A673 (cell line): ENCODE data around the gene DRD4. TPM values are rescaled to one million over a fixed set of nuclear protein-coding genes. Genes with fewer than 3 reads are reported as not detected.

Experiments used
- BruUV-seq: library from RNA; stranded (reverse); fragments of 400-500 nt; replicated peaks from 2 replicates; lab custom pipeline; 2021; lab: Mats Ljungman, UMichigan
- CTCF ChIA-PET: fragments of 300-600 bp; sonication (Branson Sonifier 250); formaldehyde crosslinking; loops from one replicate; lab custom pipeline; 2022; ENCODE audit warnings: antibody characterized with exemption; lab: Charles Lee
- POLR2A ChIA-PET: fragments of 300-600 bp; sonication (Branson Sonifier 250); formaldehyde crosslinking; loops from one replicate; lab custom pipeline; 2022; ENCODE audit warnings: antibody characterized with exemption; ENCODE audit not compliant: low non-redundant PET; lab: Charles Lee
- DNase-seq: peaks from one replicate; pipeline ENCODE4 v3.0.0-alpha.2; 2015; ENCODE audit warnings: low spot score
- H3K27ac ChIP-seq: fragments of 200-600 bp; sonication (generic); 2 replicates; pipeline ENCODE4 v1.5.1; 2016; ENCODE audit warnings: mixed run types, low read depth, mild to moderate bottlenecking, mixed read lengths, antibody characterized with exemption, low read length; ENCODE audit not compliant: poor library complexity, severe bottlenecking
- H3K27me3 ChIP-seq: fragments of 200-600 bp; sonication (generic); replicated peaks from 2 replicates; pipeline ENCODE4 v1.6.1; 2017; ENCODE audit warnings: mixed run types, low read depth, mild to moderate bottlenecking, mixed read lengths, antibody characterized with exemption, low read length; ENCODE audit not compliant: insufficient read depth, poor library complexity
- H3K36me3 ChIP-seq: fragments of 200-600 bp; sonication (generic); 2 replicates; pipeline ENCODE4 v1.6.1; 2016; ENCODE audit warnings: mixed run types, mild to moderate bottlenecking, mixed read lengths, antibody characterized with exemption, low read length; ENCODE audit not compliant: insufficient read depth, poor library complexity, severe bottlenecking
- H3K4me1 ChIP-seq: fragments of 200-600 bp; sonication (generic); 2 replicates; pipeline ENCODE4 v1.6.1; 2017; ENCODE audit warnings: mixed run types, mild to moderate bottlenecking, mixed read lengths, antibody characterized with exemption, low read length; ENCODE audit not compliant: insufficient read depth, poor library complexity, severe bottlenecking
- H3K4me3 ChIP-seq: fragments of 200-600 bp; sonication (generic); 2 replicates; pipeline ENCODE4 v1.5.1; 2016; ENCODE audit warnings: low read depth, mixed run types, mild to moderate bottlenecking, mixed read lengths, low read length; ENCODE audit not compliant: poor library complexity, severe bottlenecking
- H3K9me3 ChIP-seq: fragments of 200-600 bp; sonication (generic); 2 replicates; pipeline ENCODE4 v1.6.1; 2016; ENCODE audit warnings: mixed run types, low read depth, mild to moderate bottlenecking, mixed read lengths, antibody characterized with exemption, low read length; ENCODE audit not compliant: poor library complexity, severe bottlenecking
- EZH2 ChIP-seq: fragments of 200-600 bp; sonication (generic); IDR thresholded peaks from 2 replicates; pipeline ENCODE4 v1.6.1; 2017; ENCODE audit warnings: borderline replicate concordance, low read depth, mild to moderate bottlenecking, mixed read lengths, antibody characterized with exemption, low read length; ENCODE audit not compliant: poor library complexity, severe bottlenecking
- intact Hi-C: fragments of 100-400 bp; cut with micrococcal nuclease; formaldehyde crosslinking; loops from one replicate; pipeline ENCODE4 v1.10.0; 2022; ENCODE audit not compliant: unreplicated experiment
- total RNA-seq: library from RNA; stranded (reverse); gene quantifications from 2 replicates; pipeline ENCODE4 v1.2.3, GENCODE V29; 2021
- TF ChIP-seq, protein P1 (sequence below): fragments of 300-800, 200-600 bp; sonication (generic); conservative IDR thresholded peaks from 2 replicates; pipeline ENCODE4 v1.5.1; 2017; ENCODE audit warnings: low read depth, mild to moderate bottlenecking, antibody characterized with exemption, low read length, moderate library complexity, mixed read lengths

DRD4 gene
- total RNA-seq, 1 experiment from 2014 or later = 3.0 TPM

DNA sequence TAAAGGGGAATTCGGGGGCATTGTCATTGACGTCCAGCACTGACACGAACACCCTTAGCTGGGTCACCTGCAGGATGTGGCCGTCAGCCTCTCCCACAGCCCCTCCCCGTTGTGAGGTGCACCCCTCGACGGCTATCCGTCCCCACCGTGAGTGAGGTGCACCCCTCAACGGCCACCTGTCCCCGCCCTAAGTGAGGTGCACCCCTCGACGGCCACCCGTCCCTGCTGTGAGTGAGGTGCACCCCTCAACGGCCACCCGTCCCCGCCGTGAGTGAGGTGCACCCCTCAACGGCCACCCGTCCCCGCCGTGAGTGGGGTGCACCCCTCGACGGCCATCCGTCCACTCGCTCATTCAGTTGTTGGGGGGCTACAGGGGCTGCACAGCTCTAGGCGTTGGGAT is 15.2 kb upstream of the DRD4 start:
- Histone ChIP-seq H3K27me3 (no peaks in the 10 kb centered on the region), H3K4me1 (no peaks in the 10 kb centered on the region), H3K36me3 (no peaks in the 10 kb centered on the region), H3K4me3 (no peak overlapping the region), H3K27ac (no peak overlapping the region), H3K9me3 (no peaks in the 10 kb centered on the region)
- intact Hi-C loops = no loop called here
- CTCF ChIA-PET = no interaction called here
- TF ChIP-seq, protein P1, sequence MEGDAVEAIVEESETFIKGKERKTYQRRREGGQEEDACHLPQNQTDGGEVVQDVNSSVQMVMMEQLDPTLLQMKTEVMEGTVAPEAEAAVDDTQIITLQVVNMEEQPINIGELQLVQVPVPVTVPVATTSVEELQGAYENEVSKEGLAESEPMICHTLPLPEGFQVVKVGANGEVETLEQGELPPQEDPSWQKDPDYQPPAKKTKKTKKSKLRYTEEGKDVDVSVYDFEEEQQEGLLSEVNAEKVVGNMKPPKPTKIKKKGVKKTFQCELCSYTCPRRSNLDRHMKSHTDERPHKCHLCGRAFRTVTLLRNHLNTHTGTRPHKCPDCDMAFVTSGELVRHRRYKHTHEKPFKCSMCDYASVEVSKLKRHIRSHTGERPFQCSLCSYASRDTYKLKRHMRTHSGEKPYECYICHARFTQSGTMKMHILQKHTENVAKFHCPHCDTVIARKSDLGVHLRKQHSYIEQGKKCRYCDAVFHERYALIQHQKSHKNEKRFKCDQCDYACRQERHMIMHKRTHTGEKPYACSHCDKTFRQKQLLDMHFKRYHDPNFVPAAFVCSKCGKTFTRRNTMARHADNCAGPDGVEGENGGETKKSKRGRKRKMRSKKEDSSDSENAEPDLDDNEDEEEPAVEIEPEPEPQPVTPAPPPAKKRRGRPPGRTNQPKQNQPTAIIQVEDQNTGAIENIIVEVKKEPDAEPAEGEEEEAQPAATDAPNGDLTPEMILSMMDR = no peak
- TF ChIP-seq EZH2 = no peak
- POLR2A ChIA-PET = no interaction called here
- DNase-seq = no peak
- BruUV-seq = no TSS peak

DNA sequence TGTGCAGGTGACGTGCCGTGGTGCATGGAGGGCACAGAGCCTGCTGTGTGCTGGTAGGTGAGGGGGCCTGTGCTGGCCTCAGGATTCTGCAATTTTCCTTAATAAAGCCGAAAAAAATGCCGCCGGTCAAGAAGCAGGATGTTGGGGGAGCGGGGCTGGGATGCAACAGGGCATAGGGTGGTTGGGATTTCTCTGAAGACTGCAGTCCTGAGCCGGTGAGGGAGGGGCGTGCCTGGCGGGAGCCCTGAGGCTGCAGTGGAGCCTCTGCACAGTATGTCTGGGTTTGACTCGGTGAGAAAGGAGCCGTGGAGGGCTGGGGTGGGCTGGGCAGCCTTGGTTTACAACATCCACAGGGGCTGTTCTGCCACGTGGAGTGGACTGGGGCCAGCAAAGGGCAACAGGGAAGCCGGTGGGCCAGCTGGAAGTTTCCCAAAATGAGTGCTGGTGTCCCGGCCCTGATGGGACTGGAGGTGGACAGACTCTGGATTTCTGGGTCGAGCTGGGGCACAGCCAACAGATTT is 13.7 kb upstream of the DRD4 start:
- Histone ChIP-seq H3K27ac (no peak overlapping the region), H3K4me1 (peaks cover 3% of the 10 kb centered on the region), H3K36me3 (no peaks in the 10 kb centered on the region), H3K27me3 (no peaks in the 10 kb centered on the region), H3K9me3 (no peaks in the 10 kb centered on the region), H3K4me3 (no peak overlapping the region)
- TF ChIP-seq EZH2 = no peak
- TF ChIP-seq, protein P1 = no peak
- intact Hi-C loops = no loop called here
- ChIA-PET CTCF (no interaction called here), POLR2A (no interaction called here)
- BruUV-seq = no TSS peak
- DNase-seq = no peak

DNA sequence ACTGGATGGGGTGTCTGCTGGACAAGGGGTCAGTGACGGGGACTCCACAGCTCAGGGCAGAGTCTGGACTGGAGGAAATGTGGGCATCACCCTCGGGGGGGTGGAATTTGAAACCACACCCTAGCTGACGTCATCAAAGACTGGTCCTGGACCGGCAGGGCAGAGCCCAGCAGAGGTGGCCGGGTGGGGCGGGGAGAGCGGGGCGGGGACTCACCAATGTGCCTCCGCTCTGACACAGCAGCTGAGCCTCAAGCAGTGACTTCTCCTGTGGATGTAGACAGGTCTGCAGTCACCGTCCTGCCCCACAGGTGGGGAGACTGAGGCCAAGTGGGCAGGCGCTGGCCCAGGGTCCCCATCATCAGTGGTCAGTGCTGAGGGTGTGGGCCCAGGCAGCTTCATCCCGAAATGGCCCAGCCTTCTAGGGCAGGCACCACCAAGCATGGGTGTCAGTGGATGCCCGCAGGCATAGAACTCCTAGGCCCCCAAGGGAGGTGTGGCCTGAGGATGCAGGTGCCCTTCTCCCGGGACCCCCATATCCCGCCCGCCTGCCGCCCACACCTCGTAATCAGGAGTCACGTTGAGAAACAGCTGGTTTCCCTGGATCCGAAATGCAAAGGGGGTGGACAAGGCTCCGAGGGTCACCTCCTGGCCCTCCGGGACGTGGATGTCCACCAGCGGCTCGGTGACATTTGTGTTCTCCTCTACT is 12.9 kb upstream of the DRD4 start:
- ChIA-PET POLR2A (no interaction called here), CTCF (no interaction called here)
- peaks cover 10% of the 10 kb centered on the region for H3K4me1 ChIP-seq
- H3K27me3 ChIP-seq = no peaks in the 10 kb centered on the region
- DNase-seq = no peak
- no peaks in the 10 kb centered on the region for H3K9me3 ChIP-seq
- no TSS peak for BruUV-seq
- intact Hi-C loops = no loop called here
- H3K4me3 ChIP-seq = no peak overlapping the region
- TF ChIP-seq EZH2 = no peak
- TF ChIP-seq, protein P1 = no peak
- H3K27ac ChIP-seq = no peak overlapping the region
- no peaks in the 10 kb centered on the region for H3K36me3 ChIP-seq
